ENCODE data around the gene LCN10.
"Not testable (repeated sequence)": the region's sequence is repeated elsewhere in the genome, so short reads cannot be mapped to it uniquely, and the experiment has no call there.

The LCN10 gene

DNA sequence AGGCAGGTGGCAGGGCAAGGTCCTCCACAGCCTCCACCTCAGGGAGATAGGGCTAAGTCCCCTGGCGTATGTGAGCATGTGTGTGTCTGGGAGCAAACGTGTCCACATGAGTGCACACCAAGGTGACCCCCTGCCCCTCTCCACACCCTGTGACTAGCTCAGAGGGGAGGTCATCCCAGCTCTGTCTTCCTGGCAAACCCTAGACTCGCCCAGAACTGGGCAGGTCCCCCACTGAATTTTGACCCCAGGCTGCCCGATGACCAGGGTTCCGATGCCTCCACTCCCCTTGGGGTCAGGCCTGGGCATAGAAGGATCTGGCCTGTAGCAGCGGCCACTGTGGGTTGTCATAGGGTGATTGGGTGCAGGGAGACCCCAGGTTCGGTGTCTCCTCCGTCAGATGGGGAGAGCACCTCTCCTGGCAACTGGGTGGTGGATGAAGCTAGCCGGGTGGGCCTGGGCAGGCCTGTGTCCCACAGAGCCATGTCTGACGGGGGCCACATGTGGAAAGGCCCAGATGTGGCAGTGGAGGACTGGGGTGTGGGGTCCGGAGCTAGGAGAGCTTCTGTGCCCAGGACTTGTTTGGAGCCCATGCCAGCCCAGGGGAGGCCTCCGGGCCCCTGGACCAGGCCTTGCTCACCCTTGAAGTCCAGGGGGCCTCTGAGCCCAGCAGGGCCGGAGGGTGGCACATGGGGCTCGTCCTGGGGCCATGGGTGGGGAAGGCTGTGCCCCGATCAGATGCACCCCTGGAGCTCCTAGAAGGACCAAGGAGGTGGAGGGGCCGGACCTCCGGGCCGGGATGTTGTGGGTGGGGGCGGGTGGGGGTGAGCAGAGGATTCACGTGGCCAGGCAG is 24.2 kb downstream of the LCN10 start:
- no peak overlapping the region for H3K4me3 Mint-ChIP-seq
- peaks cover 20% of the 10 kb centered on the region for H3K27me3 Mint-ChIP-seq
- H3K27ac Mint-ChIP-seq = peak overlapping the region; percentile 22
- DNase-seq = no peak
- no peaks in the 10 kb centered on the region for H3K9me3 Mint-ChIP-seq
- peaks cover 1% of the 10 kb centered on the region for H3K4me1 Mint-ChIP-seq (ENCODE audit: low read depth)
- peaks cover 20% of the 10 kb centered on the region for H3K36me3 Mint-ChIP-seq (ENCODE audit: low read depth)

DNA sequence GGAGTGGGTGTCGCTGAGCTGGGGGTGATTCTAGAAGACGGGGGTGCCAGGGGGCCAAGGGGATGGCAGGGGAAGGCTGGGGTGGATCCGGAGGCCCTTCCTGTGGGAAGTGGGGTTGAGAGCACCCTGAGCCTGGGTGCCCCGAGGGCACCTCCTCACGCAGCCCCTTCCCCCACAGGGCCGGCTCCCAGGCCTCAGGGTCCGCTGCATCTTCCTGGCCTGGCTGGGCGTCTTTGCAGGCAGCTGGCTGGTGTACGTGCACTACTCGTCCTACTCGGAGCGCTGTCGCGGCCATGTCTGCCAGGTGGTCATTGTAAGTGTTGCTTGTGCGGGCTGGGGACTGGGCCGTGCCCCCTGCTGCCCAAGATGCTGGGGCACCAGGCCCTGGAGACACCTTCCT is 25.3 kb downstream of the LCN10 start:
- no peak overlapping the region for H3K27ac Mint-ChIP-seq
- H3K36me3 Mint-ChIP-seq (ENCODE audit: low read depth) = peaks cover 8% of the 10 kb centered on the region
- no peak for DNase-seq
- no peaks in the 10 kb centered on the region for H3K9me3 Mint-ChIP-seq
- H3K4me3 Mint-ChIP-seq = no peak overlapping the region
- no peaks in the 10 kb centered on the region for H3K4me1 Mint-ChIP-seq (ENCODE audit: low read depth)
- peaks cover 26% of the 10 kb centered on the region for H3K27me3 Mint-ChIP-seq

DNA sequence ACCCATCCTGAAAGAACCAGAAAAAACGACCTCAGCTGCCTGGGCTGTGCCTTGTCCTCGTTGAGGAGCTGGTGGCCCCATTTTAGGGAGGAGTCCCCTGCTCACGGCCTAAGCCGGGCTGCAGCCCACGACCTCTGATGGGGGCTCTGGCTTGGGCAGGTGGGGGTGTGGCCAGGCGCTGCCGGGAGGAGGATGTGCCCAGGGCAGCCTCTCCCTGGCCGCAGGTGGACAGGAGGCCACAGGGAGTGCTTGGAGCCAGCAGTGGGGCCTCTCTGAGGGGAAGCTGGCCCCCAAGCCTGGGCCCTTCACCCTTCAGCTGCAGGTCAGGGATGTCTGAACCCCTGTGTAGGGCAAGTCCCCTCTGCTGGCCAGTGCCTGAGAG is 27.9 kb downstream of the LCN10 start:
- peaks cover 46% of the 10 kb centered on the region for H3K27me3 Mint-ChIP-seq
- H3K4me3 Mint-ChIP-seq = no peak overlapping the region

DNA sequence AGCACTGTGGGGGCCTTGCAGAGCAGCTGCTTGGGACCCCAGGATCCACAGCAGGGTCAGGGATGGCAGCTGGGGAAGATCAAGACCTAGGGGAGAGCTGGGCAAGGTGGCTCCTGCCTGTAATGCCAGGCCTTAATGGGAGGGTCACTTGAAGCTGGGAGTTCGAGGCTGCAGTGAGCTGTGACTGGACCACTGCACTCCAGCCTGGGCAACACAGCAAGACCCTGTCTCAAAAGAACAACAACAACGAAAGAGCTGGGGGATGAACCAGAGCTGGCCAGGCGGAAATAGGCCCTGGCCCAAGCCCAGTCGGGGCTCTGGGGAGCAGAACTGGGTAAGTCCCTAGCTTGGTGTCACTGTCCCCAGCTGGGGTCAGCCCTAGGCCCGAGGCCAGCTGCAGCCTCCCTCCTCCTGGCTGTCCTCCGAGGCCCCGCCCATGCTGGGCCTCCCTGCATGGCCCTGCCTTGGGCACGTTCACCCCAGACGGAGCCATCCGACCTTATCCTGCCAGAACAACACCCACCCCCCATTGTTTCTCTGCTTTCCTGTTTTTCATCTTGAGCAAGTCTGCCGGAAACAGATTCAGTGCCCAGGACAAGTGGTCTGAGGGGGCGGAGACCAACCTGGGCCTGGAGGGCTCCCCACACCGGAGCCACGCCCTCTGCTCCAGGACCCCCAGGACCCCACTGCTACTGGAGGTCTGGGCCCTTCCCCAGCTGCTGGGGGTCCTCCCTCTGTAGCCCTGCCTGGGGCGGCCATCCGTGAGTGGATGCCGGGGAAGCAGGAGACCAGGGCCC is 28.4 kb downstream of the LCN10 start:
- Mint-ChIP-seq H3K27me3 (peaks cover 49% of the 10 kb centered on the region), H3K4me3 (no peak overlapping the region), H3K36me3 (ENCODE audit: low read depth) (no peaks in the 10 kb centered on the region), H3K9me3 (no peaks in the 10 kb centered on the region), H3K4me1 (ENCODE audit: low read depth) (peaks cover 4% of the 10 kb centered on the region), H3K27ac (no peak overlapping the region)
- DNase-seq = no peak

More for the DNA sequence above, 27.9 kb downstream of the LCN10 start:
- peaks cover 4% of the 10 kb centered on the region for H3K4me1 Mint-ChIP-seq (ENCODE audit: low read depth)
- no peaks in the 10 kb centered on the region for H3K9me3 Mint-ChIP-seq
- H3K27ac Mint-ChIP-seq = no peak overlapping the region
- no peaks in the 10 kb centered on the region for H3K36me3 Mint-ChIP-seq (ENCODE audit: low read depth)
- DNase-seq = no peak

DNA sequence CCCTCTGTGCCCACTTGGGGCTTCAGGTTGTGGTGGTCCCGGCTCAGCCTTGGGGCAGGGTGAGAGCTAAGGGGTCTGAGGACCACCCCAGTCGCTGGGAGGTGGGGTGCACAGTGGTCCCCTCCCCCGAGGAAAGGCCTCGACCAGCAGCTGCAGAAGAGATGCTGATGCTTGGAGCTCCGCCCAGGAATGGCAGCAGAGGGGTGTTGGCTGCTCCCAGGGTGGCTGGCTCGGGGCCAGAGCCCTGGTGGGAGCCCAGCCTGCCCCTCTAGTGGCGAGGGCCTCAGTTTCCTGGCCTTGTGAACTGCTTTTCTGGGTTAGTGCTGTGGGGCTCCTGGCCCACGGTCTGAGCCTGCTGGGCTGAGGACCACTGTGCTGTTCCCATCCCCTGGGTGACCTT is 29.2 kb downstream of the LCN10 start:
- no peak for DNase-seq
- H3K27ac Mint-ChIP-seq = no peak overlapping the region
- H3K4me1 Mint-ChIP-seq (ENCODE audit: low read depth) = peaks cover 4% of the 10 kb centered on the region
- H3K27me3 Mint-ChIP-seq = peaks cover 49% of the 10 kb centered on the region
- H3K9me3 Mint-ChIP-seq = no peaks in the 10 kb centered on the region
- no peak overlapping the region for H3K4me3 Mint-ChIP-seq
- no peaks in the 10 kb centered on the region for H3K36me3 Mint-ChIP-seq (ENCODE audit: low read depth)

DNA sequence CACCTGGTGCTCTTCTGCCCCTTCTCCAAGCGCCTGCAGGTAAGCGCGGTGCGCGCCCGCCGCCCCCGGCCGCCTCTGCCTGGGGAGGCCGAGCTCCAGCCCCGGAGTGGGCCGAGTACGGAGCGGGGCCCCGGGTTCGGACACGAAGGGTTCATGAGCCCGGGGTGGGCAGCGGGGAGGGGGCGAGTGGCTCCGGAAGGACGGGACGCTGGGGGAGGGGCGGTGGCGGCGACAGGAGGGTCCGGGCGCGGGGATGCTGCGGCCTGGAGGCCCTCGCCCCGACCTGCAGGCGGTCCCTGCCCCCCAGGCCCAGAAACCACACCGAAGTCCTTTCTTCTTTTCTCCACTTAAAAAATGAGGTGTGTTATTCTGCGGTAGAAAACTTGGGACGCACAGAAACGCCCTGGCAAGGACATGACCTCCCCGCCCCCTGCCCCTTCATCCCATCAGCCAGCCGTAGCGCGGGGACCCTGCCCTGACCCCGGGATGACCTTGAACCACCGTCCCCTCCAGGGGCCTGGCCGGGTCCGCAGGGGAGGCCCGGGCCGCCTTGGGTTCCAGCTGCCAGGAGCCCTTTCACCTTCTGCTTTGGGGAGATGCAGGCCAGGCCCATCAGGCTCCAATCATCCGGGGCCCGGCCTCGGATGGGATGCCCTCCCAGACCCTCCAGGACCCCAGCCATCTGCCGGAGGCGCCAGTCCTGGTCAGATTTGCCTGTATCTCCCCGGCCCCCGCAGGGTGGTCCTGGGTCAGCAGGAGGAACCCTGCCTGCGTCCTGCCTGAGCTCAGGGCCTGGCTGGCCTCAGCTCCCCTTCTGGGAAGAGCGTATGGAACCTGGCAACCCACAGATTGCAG is 29.8 kb downstream of the LCN10 start:
- Mint-ChIP-seq H3K9me3 (no peaks in the 10 kb centered on the region), H3K4me1 (ENCODE audit: low read depth) (peaks cover 4% of the 10 kb centered on the region), H3K27me3 (peaks cover 49% of the 10 kb centered on the region), H3K4me3 (no peak overlapping the region), H3K27ac (no peak overlapping the region), H3K36me3 (ENCODE audit: low read depth) (no peaks in the 10 kb centered on the region)
- DNase-seq = no peak

DNA sequence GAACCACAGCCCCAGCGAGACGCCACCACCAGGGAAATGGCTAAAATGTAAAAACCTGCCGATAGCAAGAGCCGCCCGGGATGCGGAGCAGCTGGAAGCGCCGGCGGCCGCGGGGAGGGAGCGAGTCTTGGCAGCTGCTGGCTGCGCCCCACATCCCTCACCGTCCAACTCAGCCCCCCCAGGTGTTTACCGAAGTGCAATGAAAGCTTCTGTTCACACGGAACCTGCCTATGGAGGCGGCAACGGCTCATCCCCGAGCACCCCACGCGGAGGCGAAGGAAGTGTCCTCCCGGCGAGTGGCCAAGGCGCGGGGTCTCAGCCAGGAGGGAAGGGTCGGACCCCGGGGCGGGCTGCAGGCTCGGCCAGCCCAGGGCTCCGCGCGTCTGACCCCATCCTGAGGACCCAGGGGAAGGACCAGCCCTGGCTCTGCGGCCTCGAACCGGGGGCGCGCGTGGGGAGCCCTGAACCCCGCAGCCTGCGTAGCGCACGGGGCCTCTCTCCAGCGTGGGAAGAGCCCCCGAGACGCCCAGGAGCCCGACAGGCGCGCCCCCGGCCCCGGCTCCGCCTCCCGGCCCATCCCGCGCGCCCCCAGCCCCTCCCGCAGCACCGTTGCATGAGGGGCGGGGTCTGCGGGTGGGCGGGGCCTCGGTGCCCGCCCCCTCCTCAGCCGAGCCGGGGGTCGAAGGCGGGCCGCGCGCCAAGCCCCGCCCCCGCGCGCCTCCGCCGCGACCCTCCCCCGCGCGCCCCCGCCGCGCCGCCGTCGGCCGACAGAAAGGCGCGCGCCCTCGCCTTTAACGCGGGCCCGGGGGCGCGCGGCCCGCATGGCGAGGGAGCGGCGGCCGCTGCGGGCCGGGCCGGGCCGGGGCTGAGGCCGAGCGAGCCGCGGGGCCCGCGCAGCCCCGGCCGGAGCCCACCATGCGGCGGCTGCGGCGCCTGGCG is 30.7 kb downstream of the LCN10 start, which contains the start of gene DIPK1B:
DIPK1B (plus strand) TSS at position 822 of the 939 bp plus-strand sequence; CDS start at position 916, 94 bp downstream.
- Mint-ChIP-seq H3K27me3 (peaks cover 52% of the 10 kb centered on the region), H3K27ac (no peak within 1 kb of the TSS)

DNA sequence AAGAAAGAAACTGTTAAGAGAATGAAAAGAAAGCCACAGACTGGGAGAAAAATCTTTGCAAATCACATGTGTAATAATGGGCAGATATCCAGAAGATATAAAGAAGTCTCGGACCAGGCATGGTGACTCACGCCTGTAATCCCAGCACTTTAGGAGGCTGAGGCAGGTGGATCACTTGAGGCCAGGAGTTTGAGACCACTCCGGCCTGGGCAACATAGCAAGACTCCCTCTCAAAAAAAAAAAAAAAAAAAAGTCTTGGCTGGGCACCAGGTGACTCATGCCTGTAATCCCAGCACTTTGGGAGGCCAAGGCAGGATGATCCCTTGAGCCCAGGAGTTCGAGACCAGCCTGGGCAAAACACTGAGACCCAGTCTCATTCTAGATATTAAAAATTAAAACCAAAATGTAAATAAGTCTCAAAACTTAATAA is 31.5 kb downstream of the LCN10 start:
- H3K27ac Mint-ChIP-seq; DNase-seq; H3K4me1 Mint-ChIP-seq (ENCODE audit: low read depth); H3K9me3 Mint-ChIP-seq; H3K36me3 Mint-ChIP-seq (ENCODE audit: low read depth): not testable (repeated sequence)
- Mint-ChIP-seq H3K4me3 (peak overlapping the region; percentile 35), H3K27me3 (peaks cover 49% of the 10 kb centered on the region)

More for the DNA sequence above, 30.7 kb downstream of the LCN10 start, which contains the start of gene DIPK1B:
- DNase-seq = no peak
- H3K36me3 Mint-ChIP-seq (ENCODE audit: low read depth) = no peaks in the 10 kb centered on the region
- H3K4me3 Mint-ChIP-seq = peak within 1 kb of the TSS; percentile 35
- peaks cover 4% of the 10 kb centered on the region for H3K4me1 Mint-ChIP-seq (ENCODE audit: low read depth)
- H3K9me3 Mint-ChIP-seq = no peaks in the 10 kb centered on the region

DNA sequence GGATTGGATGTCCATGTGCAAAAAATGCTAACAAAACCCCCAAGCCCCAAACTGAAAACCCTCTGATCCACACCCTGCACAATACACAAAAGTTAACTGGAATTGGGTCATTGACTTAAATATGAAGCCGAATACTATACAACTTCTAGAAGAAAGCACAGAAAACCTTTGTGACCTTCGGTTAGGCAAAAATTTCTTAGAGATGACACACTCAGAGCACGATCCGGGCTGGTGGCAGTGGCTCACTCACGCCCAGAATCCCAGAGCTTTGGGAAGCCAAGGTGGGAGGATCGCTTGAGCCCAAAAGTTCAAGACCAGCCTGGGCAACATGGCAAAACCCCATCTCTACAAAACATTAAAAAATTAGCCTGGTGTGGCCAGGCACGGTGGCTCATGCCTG is 32.2 kb downstream of the LCN10 start:
- H3K36me3 Mint-ChIP-seq (ENCODE audit: low read depth) = no peaks in the 10 kb centered on the region
- peaks cover 49% of the 10 kb centered on the region for H3K27me3 Mint-ChIP-seq
- H3K4me1 Mint-ChIP-seq (ENCODE audit: low read depth) = peaks cover 4% of the 10 kb centered on the region
- no peaks in the 10 kb centered on the region for H3K9me3 Mint-ChIP-seq
- no peak overlapping the region for H3K4me3 Mint-ChIP-seq
- no peak for DNase-seq
- H3K27ac Mint-ChIP-seq = no peak overlapping the region

DNA sequence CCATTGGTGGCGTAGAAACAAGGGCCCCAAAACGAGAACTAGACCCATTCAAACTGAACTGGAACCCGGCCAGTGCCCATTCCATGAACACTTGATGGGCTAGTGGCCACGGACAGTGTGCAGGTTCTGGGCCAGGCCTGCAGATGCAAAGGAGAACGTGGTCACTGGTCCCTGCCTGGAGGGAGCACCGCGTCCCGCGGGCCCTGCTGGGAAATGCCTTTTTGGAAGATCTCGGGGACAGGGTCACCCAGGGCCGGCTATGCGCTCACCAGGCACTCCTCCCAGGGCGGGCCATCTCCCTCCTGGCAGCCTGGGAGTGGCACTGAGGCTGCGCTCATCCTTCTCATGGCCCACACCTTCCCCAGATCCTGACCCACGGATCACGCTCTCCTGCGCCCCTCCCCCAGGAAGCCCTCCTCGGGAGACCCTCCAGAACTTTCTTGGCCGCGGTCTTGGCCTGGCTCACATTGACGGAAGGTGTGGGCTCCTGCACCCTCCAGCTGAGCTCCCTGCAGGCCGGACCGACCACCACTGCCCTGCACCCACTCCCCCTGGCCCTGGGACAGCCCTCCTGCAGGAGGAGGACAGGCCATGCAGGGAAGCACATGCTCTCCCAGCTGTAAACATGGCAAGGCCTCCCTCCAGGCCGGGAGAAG is 33.2 kb downstream of the LCN10 start:
- Mint-ChIP-seq H3K9me3 (no peaks in the 10 kb centered on the region), H3K27me3 (peaks cover 52% of the 10 kb centered on the region), H3K27ac (no peak overlapping the region), H3K4me1 (ENCODE audit: low read depth) (peaks cover 4% of the 10 kb centered on the region), H3K4me3 (no peak overlapping the region), H3K36me3 (ENCODE audit: low read depth) (no peaks in the 10 kb centered on the region)
- no peak for DNase-seq

DNA sequence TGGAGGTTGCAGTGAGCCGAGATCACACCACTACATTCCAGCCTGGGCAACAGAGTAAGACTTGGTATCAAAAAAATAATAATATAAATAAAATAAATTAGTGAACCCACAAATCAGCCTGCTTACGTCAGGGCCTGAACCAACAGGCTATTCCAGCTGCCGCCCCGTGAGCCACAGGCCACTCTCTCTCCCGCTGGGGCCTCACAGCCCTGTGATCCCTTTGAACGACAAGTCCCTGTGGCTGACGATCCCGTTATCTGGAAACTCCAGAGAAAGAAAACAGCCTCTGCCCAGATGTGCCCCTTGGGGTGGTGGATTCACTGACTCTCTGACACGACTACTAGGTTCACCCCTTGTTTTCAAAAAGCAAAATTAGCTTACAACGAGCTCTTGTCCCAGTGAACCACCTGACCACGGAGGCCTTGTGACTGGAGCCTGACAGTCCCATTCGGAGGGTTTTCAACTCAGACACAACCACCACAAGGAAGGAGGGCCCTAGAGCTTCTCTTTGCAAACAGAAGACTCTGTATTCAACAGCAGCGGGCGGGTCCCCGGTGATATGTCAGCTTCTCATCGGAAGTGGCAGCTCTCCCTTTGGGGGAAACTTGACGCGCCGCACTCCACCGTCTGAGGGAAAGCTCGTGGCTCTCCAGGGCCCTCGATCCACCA is 34.8 kb downstream of the LCN10 start:
- peaks cover 36% of the 10 kb centered on the region for H3K27me3 Mint-ChIP-seq
- peaks cover 6% of the 10 kb centered on the region for H3K4me1 Mint-ChIP-seq (ENCODE audit: low read depth)
- H3K27ac Mint-ChIP-seq = no peak overlapping the region
- no peaks in the 10 kb centered on the region for H3K9me3 Mint-ChIP-seq
- H3K4me3 Mint-ChIP-seq = no peak overlapping the region
- H3K36me3 Mint-ChIP-seq (ENCODE audit: low read depth) = no peaks in the 10 kb centered on the region
- no peak for DNase-seq

DNA sequence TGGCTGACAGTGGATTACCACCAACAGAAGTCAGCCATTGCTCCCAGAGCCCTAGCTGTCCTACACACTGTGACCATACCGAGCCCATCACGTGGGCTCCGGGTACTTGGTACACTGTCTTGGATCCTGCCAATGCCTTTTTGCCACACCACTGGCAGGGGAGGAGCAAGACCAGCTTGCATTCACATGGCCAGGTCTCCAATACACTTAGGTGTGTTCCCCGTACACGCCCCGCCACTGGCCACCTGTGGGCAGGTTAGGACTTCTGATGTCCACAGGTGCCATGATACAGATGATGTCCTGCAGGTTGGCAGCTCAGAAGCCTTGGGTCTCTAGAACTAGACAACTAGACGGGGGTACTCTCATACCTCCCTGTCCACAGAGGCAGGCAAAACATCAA is 35.7 kb downstream of the LCN10 start:
- Mint-ChIP-seq H3K9me3 (no peaks in the 10 kb centered on the region), H3K4me3 (no peak overlapping the region), H3K4me1 (ENCODE audit: low read depth) (peaks cover 10% of the 10 kb centered on the region), H3K27ac (no peak overlapping the region), H3K36me3 (ENCODE audit: low read depth) (no peaks in the 10 kb centered on the region), H3K27me3 (peaks cover 36% of the 10 kb centered on the region)
- no peak for DNase-seq

DNA sequence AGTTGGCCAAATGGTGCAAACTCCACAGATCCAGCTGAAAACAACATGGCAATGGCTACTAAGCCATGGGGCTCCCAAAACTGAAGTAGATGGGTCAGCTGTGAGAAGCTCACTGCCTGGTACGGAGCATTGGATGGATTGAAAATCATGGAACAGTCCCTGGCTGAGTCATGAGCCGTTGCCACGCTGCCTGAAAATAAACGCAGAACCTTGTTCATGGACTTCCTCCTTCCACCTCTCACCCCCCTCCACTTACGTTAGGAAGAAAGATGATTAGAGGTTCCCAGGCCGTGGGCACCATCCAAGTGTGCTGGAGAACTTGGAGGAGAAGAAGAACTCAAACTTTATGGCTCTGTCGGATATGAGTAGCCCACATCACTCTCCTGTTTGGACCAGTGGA is 37.2 kb downstream of the LCN10 start:
- peaks cover 19% of the 10 kb centered on the region for H3K4me1 Mint-ChIP-seq (ENCODE audit: low read depth)
- H3K27ac Mint-ChIP-seq = no peak overlapping the region

More for the DNA sequence above, 37.2 kb downstream of the LCN10 start:
- DNase-seq = no peak
- Mint-ChIP-seq H3K27me3 (peaks cover 26% of the 10 kb centered on the region), H3K36me3 (ENCODE audit: low read depth) (no peaks in the 10 kb centered on the region), H3K4me3 (no peak overlapping the region), H3K9me3 (no peaks in the 10 kb centered on the region)

All from activated T-cell treated with anti-CD3 and anti-CD28 coated beads, Interleukin-2, amount 50 U/mL, for 24 hours (primary cell).